Measurements from ENCODE around the gene BRAT1.
"Not testable (repeated sequence)": the region's sequence is repeated elsewhere in the genome, so short reads cannot be mapped to it uniquely, and the experiment has no call there.

The BRAT1 gene

DNA sequence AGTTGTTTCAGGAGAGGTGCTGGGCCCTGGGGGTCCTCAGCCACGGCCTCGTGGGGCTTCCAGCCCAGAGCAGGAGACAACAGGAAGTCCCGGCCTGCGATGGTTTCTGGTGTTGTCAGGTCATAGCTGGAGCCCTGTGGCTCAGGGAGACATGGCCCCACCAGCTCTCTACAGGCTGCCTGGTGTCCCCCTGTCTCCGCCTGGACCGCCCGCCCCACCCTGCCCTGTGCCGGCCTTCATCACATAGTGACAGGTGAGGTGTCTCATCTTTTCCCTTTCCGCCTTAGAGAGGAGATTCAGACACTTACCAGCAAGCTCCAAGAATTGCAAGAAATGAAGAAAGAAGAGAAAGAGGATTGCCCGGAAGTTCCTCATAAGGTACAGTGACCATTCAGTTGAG lies 39.3 kb upstream of the BRAT1 start:
- TF ChIP-seq, protein P1, sequence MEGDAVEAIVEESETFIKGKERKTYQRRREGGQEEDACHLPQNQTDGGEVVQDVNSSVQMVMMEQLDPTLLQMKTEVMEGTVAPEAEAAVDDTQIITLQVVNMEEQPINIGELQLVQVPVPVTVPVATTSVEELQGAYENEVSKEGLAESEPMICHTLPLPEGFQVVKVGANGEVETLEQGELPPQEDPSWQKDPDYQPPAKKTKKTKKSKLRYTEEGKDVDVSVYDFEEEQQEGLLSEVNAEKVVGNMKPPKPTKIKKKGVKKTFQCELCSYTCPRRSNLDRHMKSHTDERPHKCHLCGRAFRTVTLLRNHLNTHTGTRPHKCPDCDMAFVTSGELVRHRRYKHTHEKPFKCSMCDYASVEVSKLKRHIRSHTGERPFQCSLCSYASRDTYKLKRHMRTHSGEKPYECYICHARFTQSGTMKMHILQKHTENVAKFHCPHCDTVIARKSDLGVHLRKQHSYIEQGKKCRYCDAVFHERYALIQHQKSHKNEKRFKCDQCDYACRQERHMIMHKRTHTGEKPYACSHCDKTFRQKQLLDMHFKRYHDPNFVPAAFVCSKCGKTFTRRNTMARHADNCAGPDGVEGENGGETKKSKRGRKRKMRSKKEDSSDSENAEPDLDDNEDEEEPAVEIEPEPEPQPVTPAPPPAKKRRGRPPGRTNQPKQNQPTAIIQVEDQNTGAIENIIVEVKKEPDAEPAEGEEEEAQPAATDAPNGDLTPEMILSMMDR (IDR thresholded peaks at IDR 0.05; ENCODE audit: unreplicated experiment in 3 of 3), result no peak
- Mint-ChIP-seq H3K27me3 (ENCODE audit: low read depth) (peaks cover 4% of the 10 kb centered on the region), H3K4me3 (no peak overlapping the region), H3K9me3 (no peaks in the 10 kb centered on the region), H3K36me3 (ENCODE audit: low read depth) (peaks cover 53% of the 10 kb centered on the region), H3K27ac (no peak overlapping the region), H3K4me1 (peaks cover 15% of the 10 kb centered on the region)

DNA sequence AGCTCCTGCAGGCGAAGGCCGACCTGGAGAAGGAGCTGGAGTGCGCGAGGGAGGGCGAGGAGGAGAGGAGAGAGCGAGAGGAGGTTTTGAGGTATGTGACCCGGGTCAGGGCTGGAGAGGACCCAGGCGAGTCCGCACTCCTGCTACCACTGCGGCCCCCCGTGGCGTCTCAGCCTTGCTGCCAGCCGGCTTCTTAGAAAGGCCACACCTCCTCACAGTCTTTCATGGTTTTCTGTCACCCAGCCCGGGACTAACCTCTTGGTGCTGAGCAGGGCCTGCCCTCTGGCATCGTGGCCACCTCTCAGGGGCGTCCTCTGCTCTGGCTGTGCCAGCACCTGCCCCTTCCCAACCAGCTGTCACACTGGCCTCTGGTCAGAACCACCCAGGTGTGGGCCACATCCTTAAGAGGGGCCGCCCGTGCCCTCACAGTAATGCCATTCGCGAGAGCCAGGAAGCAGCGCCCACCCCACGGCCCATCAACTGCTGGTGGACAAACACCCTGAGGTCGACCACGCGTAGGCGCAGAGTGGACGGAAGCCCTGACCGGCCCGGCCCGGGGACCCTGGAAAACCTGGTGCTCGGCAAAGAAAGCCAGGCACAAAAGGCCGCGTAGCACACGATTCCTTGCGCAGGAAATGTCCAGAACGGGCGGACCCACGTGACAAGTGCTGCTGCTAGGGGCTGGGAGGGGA lies 37.9 kb upstream of the BRAT1 start:
- peaks cover 4% of the 10 kb centered on the region for H3K27me3 Mint-ChIP-seq (ENCODE audit: low read depth)
- TF ChIP-seq, protein P1 (IDR thresholded peaks at IDR 0.05; ENCODE audit: unreplicated experiment in 3 of 3), result no peak
- H3K27ac Mint-ChIP-seq, result no peak overlapping the region
- peaks cover 48% of the 10 kb centered on the region for H3K36me3 Mint-ChIP-seq (ENCODE audit: low read depth)
- peaks cover 15% of the 10 kb centered on the region for H3K4me1 Mint-ChIP-seq
- H3K4me3 Mint-ChIP-seq, result no peak overlapping the region
- no peaks in the 10 kb centered on the region for H3K9me3 Mint-ChIP-seq

DNA sequence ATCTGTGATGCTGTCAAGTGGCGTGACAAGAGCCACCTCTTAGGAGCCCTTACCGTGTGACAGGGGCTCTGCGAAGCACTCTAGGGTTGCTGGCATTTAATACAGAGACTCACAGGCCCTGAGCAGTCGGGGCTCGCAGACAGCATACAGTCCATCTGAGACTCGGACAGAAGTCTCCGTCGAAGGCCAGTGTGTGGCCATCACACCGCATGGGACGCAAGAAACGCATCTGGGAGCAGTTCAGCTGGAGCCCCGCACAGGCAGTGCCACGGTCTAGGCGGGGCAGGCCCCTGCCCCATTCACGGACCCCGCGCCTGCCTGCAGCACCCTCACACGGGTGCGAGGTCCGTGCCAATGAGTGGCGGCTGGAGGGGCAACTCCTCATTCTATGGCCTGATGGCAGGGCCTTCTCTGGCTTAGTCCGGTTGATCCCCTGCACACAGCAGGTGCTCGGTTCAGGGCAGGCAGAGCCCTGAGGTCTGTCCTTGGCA lies 37.1 kb upstream of the BRAT1 start:
- TF ChIP-seq, protein P1 (IDR thresholded peaks at IDR 0.05; ENCODE audit: unreplicated experiment in 3 of 3), result no peak
- Mint-ChIP-seq H3K9me3 (no peaks in the 10 kb centered on the region), H3K4me3 (no peak overlapping the region), H3K27me3 (ENCODE audit: low read depth) (peaks cover 4% of the 10 kb centered on the region), H3K4me1 (peaks cover 15% of the 10 kb centered on the region), H3K27ac (no peak overlapping the region), H3K36me3 (ENCODE audit: low read depth) (peaks cover 46% of the 10 kb centered on the region)

DNA sequence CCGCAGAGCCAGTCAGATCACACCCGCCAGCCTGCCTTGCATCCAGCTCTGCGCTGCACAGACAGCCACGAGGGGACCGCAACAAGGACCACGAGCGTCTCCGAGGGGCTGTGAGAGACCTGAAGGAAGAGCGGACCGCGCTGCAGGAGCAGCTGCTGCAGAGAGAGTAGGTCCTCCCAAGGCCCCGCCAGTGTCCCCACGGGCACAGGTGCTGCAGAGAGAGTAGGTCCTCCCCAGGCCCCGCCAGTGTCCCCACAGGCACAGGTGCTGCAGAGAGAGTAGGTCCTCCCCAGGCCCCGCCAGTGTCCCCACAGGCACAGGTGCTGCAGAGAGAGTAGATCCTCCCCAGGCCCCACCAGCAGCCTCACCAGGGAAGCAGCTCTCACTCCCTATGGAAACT lies 34.6 kb upstream of the BRAT1 start:
- H3K27ac Mint-ChIP-seq; H3K9me3 Mint-ChIP-seq; H3K4me1 Mint-ChIP-seq; H3K27me3 Mint-ChIP-seq (ENCODE audit: low read depth); H3K4me3 Mint-ChIP-seq: not testable (repeated sequence)
- H3K36me3 Mint-ChIP-seq (ENCODE audit: low read depth), result peaks cover 43% of the 10 kb centered on the region

DNA sequence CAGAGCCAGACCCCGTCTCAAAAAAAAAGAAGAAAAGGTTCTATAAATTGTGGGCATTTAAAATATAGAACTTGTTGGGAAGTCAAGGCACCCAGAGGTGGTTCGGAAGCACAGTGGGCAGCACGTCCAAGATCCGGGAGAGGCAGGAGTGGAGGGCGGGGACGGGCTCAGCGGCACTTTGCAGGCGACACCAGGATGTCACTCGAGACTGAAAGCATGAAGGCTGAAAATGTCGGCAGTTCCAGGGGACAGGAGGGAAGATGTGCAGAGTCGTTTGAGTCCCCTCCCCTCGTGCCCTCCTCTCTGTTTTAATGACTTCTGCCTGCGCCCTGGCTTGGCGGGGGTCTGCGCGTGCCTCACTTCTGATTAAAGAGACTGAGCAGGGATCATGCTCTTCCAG lies 34.0 kb upstream of the BRAT1 start:
- Mint-ChIP-seq H3K9me3 (no peaks in the 10 kb centered on the region), H3K36me3 (ENCODE audit: low read depth) (peaks cover 42% of the 10 kb centered on the region), H3K4me1 (no peaks in the 10 kb centered on the region), H3K27me3 (ENCODE audit: low read depth) (peaks cover 4% of the 10 kb centered on the region), H3K27ac (no peak overlapping the region), H3K4me3 (no peak overlapping the region)
- TF ChIP-seq, protein P1 (IDR thresholded peaks at IDR 0.05; ENCODE audit: unreplicated experiment in 3 of 3), result no peak

DNA sequence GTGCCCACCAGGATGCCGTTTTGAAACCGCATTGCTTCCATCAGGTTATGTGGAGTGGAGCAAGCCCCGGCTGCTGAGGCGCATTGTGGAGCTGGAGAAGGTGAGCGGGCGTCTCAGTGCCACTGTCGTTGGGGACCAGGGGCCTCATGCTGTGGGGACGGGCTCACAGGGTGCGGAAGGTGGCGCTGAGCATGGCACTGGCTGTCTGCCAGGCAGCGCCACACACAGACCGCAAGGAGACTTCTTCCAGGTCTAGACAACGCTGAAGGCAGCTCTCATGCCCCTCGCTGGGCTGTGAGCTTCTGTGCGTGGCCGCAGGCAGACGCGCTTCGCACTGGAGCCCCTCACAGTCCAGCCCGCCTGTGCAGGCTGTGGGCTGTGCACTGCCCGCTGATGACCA lies 32.5 kb upstream of the BRAT1 start:
- Mint-ChIP-seq H3K27ac (no peak overlapping the region), H3K36me3 (ENCODE audit: low read depth) (peaks cover 47% of the 10 kb centered on the region), H3K27me3 (ENCODE audit: low read depth) (peaks cover 1% of the 10 kb centered on the region), H3K4me3 (no peak overlapping the region), H3K4me1 (no peaks in the 10 kb centered on the region), H3K9me3 (no peaks in the 10 kb centered on the region)
- TF ChIP-seq, protein P1 (IDR thresholded peaks at IDR 0.05; ENCODE audit: unreplicated experiment in 3 of 3), result no peak
